HCT116 (cell line): Measurements from ENCODE around the gene CEACAM1. TPM values are rescaled to one million over a fixed set of nuclear protein-coding genes. Genes with fewer than 3 reads are reported as not detected.

Source experiments
- ATAC-seq: fragments of 200-7000 bp; cut with Tn5 transposase; 2 replicates; pipeline ENCODE4 v1.9.1; 2020; ENCODE audit warnings: mild to moderate bottlenecking, moderate library complexity
- BruUV-seq: library from RNA; stranded (reverse); fragments of 400-500 nt; replicated peaks from 2 replicates; lab custom pipeline; 2021; lab: Mats Ljungman, UMichigan
- CTCF ChIA-PET: fragments of 300-600 bp; sonication (Branson Sonifier 250); formaldehyde crosslinking; loops from one replicate; lab custom pipeline; 2021; ENCODE audit warnings: antibody characterized with exemption; lab: Charles Lee
- POLR2A ChIA-PET: fragments of 300-600, 350-600 bp; sonication (Branson Sonifier 250); formaldehyde crosslinking; loops from one replicate; lab custom pipeline; 2021; ENCODE audit warnings: antibody characterized with exemption; lab: Charles Lee
- RAD21 ChIA-PET, 2 experiments: fragments of 300-600 bp; sonication (Branson Sonifier 250); formaldehyde crosslinking; loops; one replicate each; lab custom pipeline; 2023; ENCODE audit warnings: low total read pairs in 2 of 2; ENCODE audit not compliant: uncharacterized antibody in 2 of 2, unreplicated experiment in 2 of 2, low non-redundant PET in 1 of 2; lab: Charles Lee
- DNase-seq: peaks from one replicate; pipeline ENCODE4 v3.0.0-alpha.2; 2010; ENCODE audit warnings: low read depth, low spot score
- H2AFZ ChIP-seq: fragments of 200-600 bp; shearing (Covaris generic), sonication (generic); 2 replicates; pipeline ENCODE4 v1.6.1; 2017; ENCODE audit warnings: low read depth, mixed run types, mixed read lengths, antibody characterized with exemption, low read length; ENCODE audit not compliant: poor library complexity, severe bottlenecking
- H3K27ac ChIP-seq: 2 replicates; pipeline ENCODE4 v1.5.1; 2012; ENCODE audit warnings: low read depth, low read length
- H3K27me3 ChIP-seq: fragments of 200-600 bp; sonication (generic); 2 replicates; pipeline ENCODE4 v1.6.1; 2016; ENCODE audit warnings: mixed run types, low read length, mixed read lengths; ENCODE audit not compliant: insufficient read depth
- H3K36me3 ChIP-seq, 2 experiments: fragments of 200-500 bp in 1 of 2; fragments of 200-600 bp in 1 of 2; sonication (Bioruptor generic) in 1 of 2; sonication (generic) in 1 of 2; 2 replicates each; pipeline versions ENCODE4 v1.5.1 to v1.6.1; 2014 to 2016; ENCODE audit warnings: low read length in 2 of 2, inconsistent platforms in 1 of 2, mixed read lengths in 1 of 2, mixed run types in 1 of 2; ENCODE audit not compliant: insufficient read depth in 2 of 2, control insufficient read depth in 1 of 2
- H3K4me1 ChIP-seq, 2 experiments: fragments of 200-600 bp in 1 of 2; sonication (generic) in 1 of 2; 2 replicates each; pipeline versions ENCODE4 v1.5.1 to v1.6.1; 2012 to 2017; ENCODE audit warnings: low read length in 2 of 2, inconsistent platforms in 1 of 2, mild to moderate bottlenecking in 1 of 2, mixed read lengths in 1 of 2, mixed run types in 1 of 2, moderate library complexity in 1 of 2; ENCODE audit not compliant: insufficient read depth in 2 of 2, control insufficient read depth in 1 of 2
- H3K4me2 ChIP-seq: fragments of 200-600 bp; sonication (generic); 2 replicates; pipeline ENCODE4 v1.6.1; 2017; ENCODE audit warnings: mixed run types, low read length, mixed read lengths
- H3K4me3 ChIP-seq, 2 experiments: fragments of 200-600 bp in 1 of 2; sonication (generic) in 1 of 2; replicated peaks in 1 of 2; 2 replicates each; pipeline ENCODE4 v1.5.1; 2011 to 2016; ENCODE audit warnings: low read length in 2 of 2, control low read depth in 1 of 2, low read depth in 1 of 2, mild to moderate bottlenecking in 1 of 2, mixed read lengths in 1 of 2, mixed run types in 1 of 2
- H3K79me2 ChIP-seq: fragments of 200-600 bp; sonication (generic); 2 replicates; pipeline ENCODE4 v1.6.1; 2017; ENCODE audit warnings: mild to moderate bottlenecking, mixed run types, low read length, moderate library complexity, mixed read lengths; ENCODE audit not compliant: insufficient read depth
- H3K9ac ChIP-seq: fragments of 200-600 bp; sonication (generic); 2 replicates; pipeline ENCODE4 v1.6.1; 2016; ENCODE audit warnings: low read length, mixed read lengths
- H3K9me2 ChIP-seq: fragments of 200-600 bp; sonication (generic), shearing (Covaris generic); 2 replicates; pipeline ENCODE4 v1.6.1; 2017; ENCODE audit warnings: mixed run types, mild to moderate bottlenecking, moderate library complexity; ENCODE audit not compliant: insufficient read depth
- H3K9me3 ChIP-seq, 2 experiments: fragments of 200-500 bp in 1 of 2; fragments of 200-600 bp in 1 of 2; sonication (Bioruptor generic) in 1 of 2; sonication (generic) in 1 of 2; 2 replicates each; pipeline ENCODE4 v1.6.1; 2014 to 2017; ENCODE audit warnings: low read length in 2 of 2, mixed read lengths in 2 of 2, inconsistent platforms in 1 of 2, low read depth in 1 of 2, mild to moderate bottlenecking in 1 of 2, mixed run types in 1 of 2, moderate library complexity in 1 of 2; ENCODE audit not compliant: control insufficient read depth in 1 of 2, insufficient read depth in 1 of 2
- H4K20me1 ChIP-seq: fragments of 200-600 bp; sonication (generic), shearing (Covaris generic); 2 replicates; pipeline ENCODE4 v1.6.1; 2017; ENCODE audit warnings: mixed run types, mild to moderate bottlenecking, moderate library complexity; ENCODE audit not compliant: insufficient read depth
- ELF1 ChIP-seq: IDR thresholded peaks from 2 replicates; pipeline ENCODE4 v1.6.1; 2012; ENCODE audit warnings: low read depth, borderline replicate concordance
- EZH2 ChIP-seq: fragments of 200-600 bp; sonication (generic); IDR thresholded peaks from 2 replicates; pipeline ENCODE4 v1.6.1; 2017; ENCODE audit warnings: antibody characterized with exemption, mixed run types
- EZH2phosphoT487 ChIP-seq: fragments of 200-600 bp; IDR thresholded peaks from 2 replicates; pipeline ENCODE4 v1.6.1; 2018; ENCODE audit warnings: antibody characterized with exemption, borderline replicate concordance
- POLR2A ChIP-seq: IDR thresholded peaks from 2 replicates; pipeline ENCODE4 v1.7.0; 2011; ENCODE audit warnings: borderline replicate concordance; ENCODE audit not compliant: insufficient read depth, insufficient read length; ENCODE audit errors: extremely low read depth
- POLR2AphosphoS5 ChIP-seq: IDR thresholded peaks from 2 replicates; pipeline ENCODE4 v1.6.1; 2011; ENCODE audit warnings: mild to moderate bottlenecking, low read depth, low read length, moderate library complexity
- SIN3A ChIP-seq: IDR thresholded peaks from 2 replicates; pipeline ENCODE4 v1.6.1; 2012; ENCODE audit warnings: low read depth
- SRF ChIP-seq: IDR thresholded peaks from 2 replicates; pipeline ENCODE4 v1.6.1; 2012; ENCODE audit warnings: low read depth
- TCF7L2 ChIP-seq: IDR thresholded peaks from 2 replicates; pipeline ENCODE4 v1.7.0; 2011; ENCODE audit warnings: borderline replicate concordance, inconsistent platforms; ENCODE audit not compliant: insufficient read depth, insufficient read length; ENCODE audit errors: extremely low read depth
- YY1 ChIP-seq: IDR thresholded peaks from 2 replicates; pipeline ENCODE4 v1.6.1; 2011; ENCODE audit warnings: low read length, low read depth, moderate library complexity, mild to moderate bottlenecking; ENCODE audit not compliant: insufficient replicate concordance; ENCODE audit errors: extremely low read depth
- ZFX ChIP-seq: fragments of 450-650 bp; IDR thresholded peaks from 2 replicates; pipeline ENCODE4 v1.6.1; 2017
- ZNF274 ChIP-seq: fragments of 200-500 bp; sonication (Bioruptor generic); IDR thresholded peaks from 2 replicates; pipeline ENCODE4 v1.6.1; 2014; ENCODE audit warnings: mild to moderate bottlenecking, low read depth, low read length, inconsistent platforms
- intact Hi-C: fragments of 100-400 bp; cut with micrococcal nuclease; formaldehyde crosslinking; loops from 2 replicates; pipeline ENCODE4 v1.10.0; 2022
- total RNA-seq: library from RNA; stranded (reverse); gene quantifications from one replicate; pipeline ENCODE4 v1.2.1, GENCODE V29; 2021; ENCODE audit not compliant: unreplicated experiment
- TF ChIP-seq, protein P1 (sequence below), 3 experiments: fragments of 200-600 bp in 1 of 3; sonication (generic) in 1 of 3; IDR thresholded peaks in 2 of 3; conservative IDR thresholded peaks in 1 of 3; 2 replicates each; pipeline ENCODE4 v1.5.1; 2012 to 2017; ENCODE audit warnings: low read depth in 2 of 3, low read length in 2 of 3, antibody characterized with exemption in 1 of 3, borderline replicate concordance in 1 of 3, control low read depth in 1 of 3, mild to moderate bottlenecking in 1 of 3, mixed read lengths in 1 of 3, mixed run types in 1 of 3, moderate library complexity in 1 of 3; ENCODE audit not compliant: insufficient read depth in 1 of 3
- TF ChIP-seq, protein P2 (sequence below): IDR thresholded peaks from 2 replicates; pipeline ENCODE4 v1.6.1; 2012; ENCODE audit warnings: low read depth

The CEACAM1 gene
- total RNA-seq, 1 experiment from 2014 or later = 1.2 TPM

DNA sequence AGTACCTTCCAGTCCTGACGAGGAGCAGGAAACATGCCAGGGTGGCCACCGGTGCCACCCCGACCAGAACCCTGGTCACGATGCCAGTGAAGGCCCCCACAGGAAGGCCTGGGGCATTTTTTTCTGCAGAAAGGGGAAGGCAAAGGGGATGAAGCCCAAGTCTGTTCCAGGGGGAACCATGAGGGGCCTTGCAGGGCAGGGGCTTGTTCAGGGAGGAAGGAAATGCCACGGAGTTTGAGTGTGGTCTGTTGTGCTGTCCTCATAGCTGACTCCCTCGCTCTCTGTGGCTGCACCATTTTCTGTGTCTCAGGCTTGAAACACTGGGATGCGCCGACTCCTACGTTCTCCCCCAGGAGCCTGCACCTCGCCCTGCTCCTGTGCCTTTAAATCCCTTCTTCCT lies 27.5 kb upstream of the CEACAM1 start:
- intact Hi-C loops = no loop called here
- Histone ChIP-seq H3K27ac (no peak overlapping the region), H4K20me1 (no peaks in the 10 kb centered on the region), H3K9ac (no peak overlapping the region), H3K9me3 (no peaks in the 10 kb centered on the region), H3K4me2 (no peak overlapping the region), H3K4me1 (no peaks in the 10 kb centered on the region), H3K79me2 (no peaks in the 10 kb centered on the region), H3K9me2 (no peaks in the 10 kb centered on the region), H3K4me3 (no peak overlapping the region), H3K36me3 (no peaks in the 10 kb centered on the region), H2AFZ (no peak overlapping the region), H3K27me3 (0 out of 2 replicates have a peak, but pooled peaks cover 2% of the 10 kb centered on the region)
- TF ChIP-seq EZH2phosphoT487 (no peak), ZFX (no peak), POLR2A (no peak), TCF7L2 (no peak), SIN3A (no peak), POLR2AphosphoS5 (no peak), SRF (no peak)
- TF ChIP-seq, protein P1, sequence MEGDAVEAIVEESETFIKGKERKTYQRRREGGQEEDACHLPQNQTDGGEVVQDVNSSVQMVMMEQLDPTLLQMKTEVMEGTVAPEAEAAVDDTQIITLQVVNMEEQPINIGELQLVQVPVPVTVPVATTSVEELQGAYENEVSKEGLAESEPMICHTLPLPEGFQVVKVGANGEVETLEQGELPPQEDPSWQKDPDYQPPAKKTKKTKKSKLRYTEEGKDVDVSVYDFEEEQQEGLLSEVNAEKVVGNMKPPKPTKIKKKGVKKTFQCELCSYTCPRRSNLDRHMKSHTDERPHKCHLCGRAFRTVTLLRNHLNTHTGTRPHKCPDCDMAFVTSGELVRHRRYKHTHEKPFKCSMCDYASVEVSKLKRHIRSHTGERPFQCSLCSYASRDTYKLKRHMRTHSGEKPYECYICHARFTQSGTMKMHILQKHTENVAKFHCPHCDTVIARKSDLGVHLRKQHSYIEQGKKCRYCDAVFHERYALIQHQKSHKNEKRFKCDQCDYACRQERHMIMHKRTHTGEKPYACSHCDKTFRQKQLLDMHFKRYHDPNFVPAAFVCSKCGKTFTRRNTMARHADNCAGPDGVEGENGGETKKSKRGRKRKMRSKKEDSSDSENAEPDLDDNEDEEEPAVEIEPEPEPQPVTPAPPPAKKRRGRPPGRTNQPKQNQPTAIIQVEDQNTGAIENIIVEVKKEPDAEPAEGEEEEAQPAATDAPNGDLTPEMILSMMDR (IDR thresholded peaks at IDR 0.05 in 2 of 3, conservative IDR thresholded peaks at IDR 0.05 in 1 of 3; ENCODE audit: borderline replicate concordance in 1 of 3, insufficient read depth in 1 of 3, low read depth in 2 of 3, low read length in 2 of 3) = no peak
- CTCF ChIA-PET = interaction anchor here (1.2 kb wide), 1 partner anchor 117 kb away, joined by 3 read pairs; no protein-coding TSS in a partner anchor
- POLR2A ChIA-PET = no interaction called here
- DNase-seq = no peak
- ATAC-seq = no peak
- BruUV-seq = no TSS peak
- RAD21 ChIA-PET = no interaction called here

DNA sequence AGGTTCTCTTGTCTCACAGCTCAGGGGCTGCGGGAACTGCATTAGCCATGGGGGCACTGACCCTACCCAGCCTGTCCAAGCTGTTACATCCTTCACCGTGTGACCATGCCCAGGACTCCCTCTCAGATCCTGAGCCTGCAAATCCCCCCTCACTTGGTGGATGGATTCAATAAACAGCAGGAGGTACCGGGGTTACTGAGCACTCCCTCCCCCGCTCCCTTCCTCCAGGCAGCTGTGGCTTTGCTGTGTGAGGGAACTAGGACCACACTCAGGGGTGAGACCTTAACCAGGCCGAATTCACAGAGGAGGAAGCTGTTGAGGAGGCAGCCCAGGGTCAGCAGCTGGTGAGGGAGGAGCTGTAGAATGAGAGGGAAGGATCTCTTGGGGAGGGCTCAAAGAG lies 27.0 kb upstream of the CEACAM1 start:
- no peak overlapping the region for H3K4me2 ChIP-seq
- ChIA-PET CTCF (no interaction called here), RAD21 (no interaction called here), POLR2A (no interaction called here)
- H3K4me3 ChIP-seq = no peak overlapping the region
- no peaks in the 10 kb centered on the region for H4K20me1 ChIP-seq
- H3K36me3 ChIP-seq = no peaks in the 10 kb centered on the region
- H3K4me1 ChIP-seq = no peaks in the 10 kb centered on the region
- H3K9ac ChIP-seq = no peak overlapping the region
- H3K9me2 ChIP-seq = no peaks in the 10 kb centered on the region
- H3K9me3 ChIP-seq = no peaks in the 10 kb centered on the region
- DNase-seq (no peak), ATAC-seq (no peak)
- 0 out of 2 replicates have a peak, but pooled peaks cover 1% of the 10 kb centered on the region for H3K27me3 ChIP-seq
- no peaks in the 10 kb centered on the region for H3K79me2 ChIP-seq
- no TSS peak for BruUV-seq
- H3K27ac ChIP-seq = no peak overlapping the region
- intact Hi-C loops = no loop called here
- no peak overlapping the region for H2AFZ ChIP-seq
- TF ChIP-seq ELF1 (no peak), ZNF274 (no peak), EZH2 (no peak), YY1 (no peak)
- TF ChIP-seq, protein P2, sequence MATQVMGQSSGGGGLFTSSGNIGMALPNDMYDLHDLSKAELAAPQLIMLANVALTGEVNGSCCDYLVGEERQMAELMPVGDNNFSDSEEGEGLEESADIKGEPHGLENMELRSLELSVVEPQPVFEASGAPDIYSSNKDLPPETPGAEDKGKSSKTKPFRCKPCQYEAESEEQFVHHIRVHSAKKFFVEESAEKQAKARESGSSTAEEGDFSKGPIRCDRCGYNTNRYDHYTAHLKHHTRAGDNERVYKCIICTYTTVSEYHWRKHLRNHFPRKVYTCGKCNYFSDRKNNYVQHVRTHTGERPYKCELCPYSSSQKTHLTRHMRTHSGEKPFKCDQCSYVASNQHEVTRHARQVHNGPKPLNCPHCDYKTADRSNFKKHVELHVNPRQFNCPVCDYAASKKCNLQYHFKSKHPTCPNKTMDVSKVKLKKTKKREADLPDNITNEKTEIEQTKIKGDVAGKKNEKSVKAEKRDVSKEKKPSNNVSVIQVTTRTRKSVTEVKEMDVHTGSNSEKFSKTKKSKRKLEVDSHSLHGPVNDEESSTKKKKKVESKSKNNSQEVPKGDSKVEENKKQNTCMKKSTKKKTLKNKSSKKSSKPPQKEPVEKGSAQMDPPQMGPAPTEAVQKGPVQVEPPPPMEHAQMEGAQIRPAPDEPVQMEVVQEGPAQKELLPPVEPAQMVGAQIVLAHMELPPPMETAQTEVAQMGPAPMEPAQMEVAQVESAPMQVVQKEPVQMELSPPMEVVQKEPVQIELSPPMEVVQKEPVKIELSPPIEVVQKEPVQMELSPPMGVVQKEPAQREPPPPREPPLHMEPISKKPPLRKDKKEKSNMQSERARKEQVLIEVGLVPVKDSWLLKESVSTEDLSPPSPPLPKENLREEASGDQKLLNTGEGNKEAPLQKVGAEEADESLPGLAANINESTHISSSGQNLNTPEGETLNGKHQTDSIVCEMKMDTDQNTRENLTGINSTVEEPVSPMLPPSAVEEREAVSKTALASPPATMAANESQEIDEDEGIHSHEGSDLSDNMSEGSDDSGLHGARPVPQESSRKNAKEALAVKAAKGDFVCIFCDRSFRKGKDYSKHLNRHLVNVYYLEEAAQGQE = no peak
- TF ChIP-seq, protein P1 (IDR thresholded peaks at IDR 0.05 in 2 of 3, conservative IDR thresholded peaks at IDR 0.05 in 1 of 3; ENCODE audit: borderline replicate concordance in 1 of 3, insufficient read depth in 1 of 3, low read depth in 2 of 3, low read length in 2 of 3) = no peak
